Measurements from ENCODE around the gene RACGAP1.
"Not testable (repeated sequence)": the region's sequence is repeated elsewhere in the genome, so short reads cannot be mapped to it uniquely, and the experiment has no call there.

Gene RACGAP1

DNA sequence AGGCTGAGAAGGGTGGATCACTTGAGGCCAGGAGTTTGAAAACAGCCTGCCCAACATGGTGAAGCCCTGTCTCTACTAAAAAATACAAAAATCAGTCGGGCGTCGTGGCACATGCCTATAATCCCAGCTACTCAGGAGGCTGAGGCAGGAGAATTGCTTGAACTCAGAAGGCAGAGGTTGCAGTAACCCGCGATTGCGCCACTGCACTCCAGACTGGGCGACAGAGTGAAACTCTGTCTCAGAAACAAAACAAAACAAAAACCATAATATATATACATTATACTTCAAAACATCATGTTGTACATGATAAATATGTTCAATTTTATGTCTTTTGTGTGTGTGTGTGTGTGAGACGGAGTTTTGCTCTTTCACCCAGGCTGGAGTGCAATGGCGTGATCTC, 5.2 kb upstream of the RACGAP1 start:
- DNase-seq (ENCODE audit: low spot score): not testable (repeated sequence)

DNA sequence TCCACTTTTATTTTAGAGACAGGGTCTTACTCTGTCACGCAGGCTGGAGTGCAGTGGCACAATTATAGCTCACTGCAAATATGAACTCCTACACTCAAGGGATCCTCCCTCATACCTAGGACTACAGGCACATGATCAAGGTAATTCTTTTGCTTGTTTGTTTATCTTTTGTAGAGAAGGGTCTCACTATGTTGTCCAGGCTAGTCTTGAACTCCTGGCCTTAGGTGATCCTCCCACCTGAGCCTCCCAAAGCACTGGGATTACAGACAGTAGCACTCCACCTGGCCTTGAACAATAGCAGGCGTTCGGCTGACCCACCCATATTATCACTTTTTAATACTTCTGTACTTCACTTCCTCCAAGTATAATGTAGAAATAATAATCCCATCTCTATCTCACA, 1.4 kb upstream of the RACGAP1 start:
- no peak for DNase-seq (ENCODE audit: low spot score)

DNA sequence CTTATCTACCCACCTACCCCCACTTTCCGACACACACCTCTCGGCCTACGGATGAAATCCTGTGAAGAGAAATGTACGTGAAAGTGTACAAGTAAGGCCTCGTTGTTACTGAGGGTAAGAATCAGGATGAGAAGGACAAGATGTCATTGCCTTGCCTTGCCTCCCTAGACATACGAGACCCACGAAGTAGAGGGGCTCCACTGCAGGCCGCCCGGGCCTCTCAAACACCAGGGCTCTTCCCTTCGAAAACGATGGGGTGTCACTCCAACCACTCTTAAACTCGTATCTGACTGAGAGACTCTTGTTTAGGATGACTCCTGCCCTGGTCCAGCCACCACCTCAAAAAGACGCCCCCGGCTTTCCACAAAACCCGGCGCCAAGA, 498 bp downstream of the RACGAP1 start:
- no peak for DNase-seq (ENCODE audit: low spot score)

DNA sequence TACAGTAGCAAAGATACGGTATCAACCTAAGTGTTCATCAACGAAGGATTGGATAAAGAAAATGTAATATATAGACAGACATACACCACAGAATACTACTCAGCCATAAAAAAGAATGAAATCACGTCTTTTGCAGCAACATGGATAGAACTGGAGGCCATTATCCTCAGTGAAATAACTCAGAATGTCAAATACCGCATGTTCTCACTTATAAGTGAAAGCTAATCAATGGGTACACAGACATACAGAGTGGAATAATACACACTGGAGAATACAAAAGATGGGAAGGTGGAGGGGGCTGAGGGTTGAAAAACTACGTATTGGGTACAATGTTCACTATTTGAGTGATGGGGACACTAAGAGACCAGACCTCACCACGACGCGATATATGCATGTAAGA, 1.1 kb downstream of the RACGAP1 start:
- no peak for DNase-seq (ENCODE audit: low spot score)

DNA sequence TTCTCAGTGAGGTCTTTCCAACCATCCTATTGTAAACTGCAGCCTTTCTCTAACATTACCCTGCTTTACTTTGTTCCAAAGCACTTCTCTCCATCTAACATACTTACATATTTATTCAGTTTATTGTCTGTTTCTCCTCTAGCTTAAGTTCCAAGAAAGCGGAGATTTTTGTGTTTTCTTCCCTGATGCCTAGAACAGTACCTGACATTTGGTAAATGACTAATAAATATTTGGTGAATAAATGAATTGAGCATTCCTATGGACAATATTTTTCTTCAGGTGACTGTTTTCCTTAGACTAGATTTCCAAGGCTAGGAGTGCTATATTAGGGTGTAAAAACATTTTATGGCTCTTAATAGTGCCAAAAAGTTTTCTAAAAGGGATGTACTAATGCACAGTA, 2.4 kb downstream of the RACGAP1 start:
- no peak for DNase-seq (ENCODE audit: low spot score)

DNA sequence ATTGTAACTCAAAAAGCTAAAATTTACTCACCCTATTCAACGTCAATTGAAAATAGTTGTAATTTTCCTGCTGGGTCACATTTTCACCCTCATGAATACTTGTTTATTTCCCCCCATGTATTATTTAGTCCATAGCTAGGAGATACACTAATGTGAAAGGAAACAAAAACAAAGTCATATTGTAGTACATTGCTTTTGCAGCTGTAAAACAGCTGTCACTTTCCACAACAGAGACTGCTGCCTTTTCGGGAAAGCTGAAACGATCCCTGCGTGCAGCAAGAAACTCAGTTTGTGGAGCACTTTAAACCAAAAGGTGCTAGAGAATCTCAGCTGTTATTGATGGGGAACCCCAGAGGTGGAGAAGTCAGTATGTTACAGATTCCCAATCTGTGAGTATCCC, 4.3 kb downstream of the RACGAP1 start:
- no peak for DNase-seq (ENCODE audit: low spot score)

DNA sequence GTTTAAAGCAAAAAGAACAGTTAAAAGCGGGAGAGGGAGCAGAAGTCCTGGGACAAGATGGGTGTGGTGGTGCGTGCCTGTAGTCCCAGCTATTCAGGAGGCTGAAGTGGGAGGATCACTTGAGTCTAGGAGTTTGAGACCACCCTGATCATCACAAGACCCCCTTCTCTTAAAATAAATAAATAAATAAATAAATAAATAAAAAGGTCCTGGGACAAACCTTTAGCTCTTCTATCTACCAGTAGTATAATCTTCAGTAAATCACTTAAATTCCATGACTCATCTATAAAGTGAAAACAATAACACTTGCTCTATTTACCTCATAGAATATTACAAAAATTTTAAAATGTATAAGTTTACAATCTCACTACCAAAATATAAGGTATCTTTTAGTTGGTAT, 5.8 kb downstream of the RACGAP1 start:
- no peak for DNase-seq (ENCODE audit: low spot score)

DNA sequence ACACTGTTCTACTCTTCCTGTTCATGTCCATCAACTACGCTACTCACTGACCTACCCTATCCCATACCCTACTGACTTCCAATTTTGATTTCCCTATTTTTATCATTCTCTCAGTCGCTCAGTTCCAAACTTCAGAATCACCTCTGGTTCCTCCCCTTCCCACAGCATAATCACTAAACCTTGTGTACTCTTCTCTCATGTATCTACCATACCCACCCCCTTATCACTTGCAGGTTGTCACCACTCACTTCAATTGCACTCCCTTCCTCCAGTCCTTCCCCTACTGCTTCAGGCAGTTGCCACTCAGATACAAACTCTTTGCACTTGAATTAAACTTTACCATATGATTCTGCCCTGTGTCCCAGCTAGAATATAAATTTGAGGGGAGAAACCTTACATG, 6.3 kb downstream of the RACGAP1 start:
- DNase-seq (ENCODE audit: low spot score): no peak

DNA sequence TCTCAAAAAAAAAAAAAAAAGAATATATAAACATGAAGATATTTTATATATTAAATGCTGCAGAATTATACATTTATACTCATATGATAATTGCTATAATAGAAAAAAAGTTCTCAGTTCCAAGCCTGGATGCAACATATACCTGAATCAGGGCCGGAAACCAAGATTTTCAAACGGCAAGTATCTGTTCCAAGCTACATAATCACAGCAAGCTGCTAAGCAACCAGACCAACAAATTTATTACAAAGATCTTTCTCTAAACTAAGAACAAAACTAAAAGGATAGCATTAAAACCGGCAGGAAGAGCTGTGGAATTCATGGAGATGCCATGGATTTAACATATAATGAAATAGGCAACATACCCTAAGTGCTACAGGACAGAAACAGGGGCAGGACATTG, 7.1 kb downstream of the RACGAP1 start:
- no peak for DNase-seq (ENCODE audit: low spot score)

DNA sequence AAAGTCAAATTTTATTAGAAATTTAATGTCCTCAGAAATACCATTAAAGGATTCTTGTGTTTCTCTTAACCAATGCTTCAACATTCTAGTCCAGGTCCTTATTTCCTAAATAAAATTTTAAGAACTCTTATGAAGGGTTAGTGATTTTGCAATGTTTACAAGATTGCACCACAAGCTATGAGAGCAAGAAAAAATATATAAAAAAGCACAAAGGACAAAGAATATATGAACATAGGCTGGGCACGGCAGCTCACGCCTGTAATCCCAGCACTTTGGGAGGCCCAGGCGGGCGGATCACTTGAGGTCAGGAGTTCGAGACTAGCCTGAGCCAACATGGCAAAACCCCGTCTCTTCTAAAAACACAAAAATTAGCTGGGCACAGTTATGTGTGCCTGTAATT, 7.7 kb downstream of the RACGAP1 start:
- no peak for DNase-seq (ENCODE audit: low spot score)

DNA sequence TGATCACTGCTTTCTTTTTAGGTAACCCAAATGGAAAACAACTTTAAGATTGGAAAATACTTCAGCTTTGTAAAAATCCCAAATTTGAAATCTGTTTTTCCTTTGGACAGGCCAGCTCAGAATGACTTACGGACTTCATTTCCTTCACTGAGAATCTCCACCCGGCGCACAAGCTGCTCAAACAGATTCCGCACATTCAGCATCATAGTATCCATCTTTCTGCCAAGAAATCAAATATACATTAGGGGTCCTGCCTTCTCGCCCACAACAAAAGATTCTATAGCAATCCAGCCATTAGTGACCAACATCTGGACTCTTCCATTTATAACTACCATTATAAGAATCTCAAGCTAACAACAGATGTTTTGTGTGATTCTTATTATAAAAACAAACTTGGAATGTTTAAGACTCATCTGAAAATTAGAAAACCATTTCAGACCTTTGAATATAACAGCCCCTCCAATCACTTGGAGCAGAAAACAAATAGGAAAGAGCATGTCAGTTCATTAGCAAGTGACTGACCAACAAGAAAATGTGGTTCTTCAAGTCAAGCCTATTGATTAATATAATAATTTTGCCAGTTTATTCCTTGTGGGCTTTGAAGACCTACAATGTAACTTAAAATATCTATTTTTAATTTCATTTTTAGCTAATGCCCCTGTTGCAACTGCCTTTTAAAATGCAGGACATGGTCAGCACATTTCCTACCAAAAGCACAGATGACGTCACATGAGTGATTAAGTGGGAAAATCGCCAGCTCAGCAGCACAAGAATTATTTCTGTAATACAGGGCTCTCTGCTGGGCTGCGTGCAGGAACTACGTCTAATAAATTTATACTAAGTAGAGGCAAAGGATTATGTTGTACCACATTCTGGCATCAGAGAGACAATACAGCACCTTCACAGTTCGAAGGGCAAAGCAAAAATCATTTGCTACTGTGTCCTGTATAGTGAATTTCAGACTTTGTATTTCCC, 8.5 kb downstream of the RACGAP1 start:
- DNase-seq (ENCODE audit: low spot score): no peak

DNA sequence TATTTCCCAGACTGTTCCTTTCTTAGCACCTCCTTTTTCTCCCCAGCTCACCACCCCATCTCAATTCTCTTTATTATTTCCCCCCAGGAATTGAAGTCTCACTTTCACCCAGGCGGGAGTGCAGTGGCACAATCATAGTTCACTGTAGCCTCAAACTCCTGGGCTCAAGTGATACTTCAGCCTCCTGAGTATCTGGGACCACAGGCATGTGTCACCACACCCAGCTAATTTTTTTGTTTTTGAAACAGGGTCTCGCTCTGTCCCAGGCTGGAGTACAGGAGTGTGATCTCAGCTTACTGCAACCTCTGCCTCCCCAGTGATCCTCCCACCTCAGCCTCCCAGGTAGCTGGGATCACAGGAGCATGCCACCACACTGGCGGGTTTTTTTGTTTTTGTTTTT, 11.0 kb downstream of the RACGAP1 start:
- no peak for DNase-seq (ENCODE audit: low spot score)

DNA sequence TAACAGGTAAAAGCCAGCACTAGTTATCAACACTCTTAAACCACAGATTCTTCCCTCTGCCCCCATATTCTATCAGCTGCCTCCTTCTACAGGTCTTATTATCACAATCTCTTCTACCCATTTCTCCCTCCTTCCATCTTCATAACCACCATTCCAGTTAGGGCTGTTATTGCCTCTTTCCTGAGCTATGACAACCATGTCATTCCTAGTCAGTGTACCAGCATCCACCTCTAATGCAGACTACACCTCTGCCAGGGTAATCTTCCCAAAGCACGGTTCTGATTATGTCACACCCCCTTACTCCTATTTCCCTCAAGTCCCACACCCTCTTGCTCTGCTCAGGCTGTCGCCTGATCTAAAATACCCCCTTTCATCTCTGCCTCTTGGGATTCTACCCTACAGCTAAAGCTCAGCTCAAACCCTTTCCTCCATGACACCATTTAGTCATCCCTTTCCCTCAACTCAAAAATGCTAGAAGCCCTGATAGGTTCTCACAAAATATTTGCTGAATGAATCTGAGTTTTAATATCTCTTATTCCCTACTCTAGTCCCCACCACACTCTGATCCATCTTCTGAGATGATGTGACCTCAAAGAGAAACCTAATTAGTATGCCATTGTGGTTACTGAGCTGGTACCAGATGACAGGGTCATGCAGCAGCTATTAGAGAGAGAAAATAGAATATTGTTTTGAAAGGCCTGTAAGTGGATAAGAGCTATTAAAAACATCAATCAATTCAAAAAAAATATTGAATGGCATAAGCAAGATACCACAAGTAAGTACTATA, 11.7 kb downstream of the RACGAP1 start:
- no peak for DNase-seq (ENCODE audit: low spot score)

DNA sequence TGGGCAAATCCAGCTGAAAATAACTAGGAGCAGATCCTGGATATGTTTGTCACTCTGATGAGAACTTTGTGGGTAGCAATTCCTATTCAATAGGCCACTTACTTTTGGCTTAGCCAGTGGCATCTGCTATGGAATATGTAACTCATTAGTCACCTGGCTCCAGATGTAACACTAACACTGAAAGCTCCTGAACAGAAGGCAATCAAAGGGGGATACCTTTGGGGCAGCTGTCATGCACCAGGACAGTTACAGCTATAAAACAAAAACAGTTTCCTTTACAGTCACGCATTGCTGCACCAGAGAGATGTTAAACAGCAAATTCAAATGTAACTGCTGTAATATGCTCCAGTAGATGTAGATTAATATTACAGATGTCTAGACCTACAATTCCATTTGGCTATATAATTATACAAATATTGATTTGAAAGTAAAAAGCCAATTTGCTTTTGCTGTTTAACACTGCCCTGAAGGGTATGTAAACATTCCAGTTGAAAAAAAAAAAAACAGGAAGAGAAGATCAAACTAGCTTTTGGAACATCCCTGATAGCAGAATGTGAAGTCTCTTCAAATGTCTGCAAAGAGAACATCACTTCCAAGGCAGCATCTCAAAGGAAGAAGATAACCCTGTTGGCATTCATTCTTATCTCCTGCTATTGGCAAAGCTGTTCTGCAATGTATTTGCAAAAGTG, 18.4 kb downstream of the RACGAP1 start:
- no peak for DNase-seq (ENCODE audit: low spot score)

DNA sequence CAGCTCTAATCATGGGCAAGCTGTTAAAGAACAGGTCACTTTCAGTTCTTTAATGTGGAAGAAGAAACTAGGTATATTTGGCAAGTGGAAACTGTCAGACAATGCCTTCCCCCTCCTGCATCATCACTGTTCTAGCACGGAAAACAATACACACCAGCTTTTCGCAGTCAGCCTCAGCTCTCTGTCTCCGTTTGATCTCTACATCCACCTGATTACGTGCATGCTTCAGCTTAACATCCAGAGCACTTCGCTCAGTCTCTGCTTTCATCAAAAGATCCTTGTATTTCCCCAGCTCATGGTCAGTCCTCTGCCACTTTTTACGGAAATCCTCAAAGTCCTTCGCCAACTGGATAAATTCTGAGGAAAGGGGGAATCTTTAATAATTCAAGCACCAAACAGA, 19.0 kb downstream of the RACGAP1 start:
- no peak for DNase-seq (ENCODE audit: low spot score)

DNA sequence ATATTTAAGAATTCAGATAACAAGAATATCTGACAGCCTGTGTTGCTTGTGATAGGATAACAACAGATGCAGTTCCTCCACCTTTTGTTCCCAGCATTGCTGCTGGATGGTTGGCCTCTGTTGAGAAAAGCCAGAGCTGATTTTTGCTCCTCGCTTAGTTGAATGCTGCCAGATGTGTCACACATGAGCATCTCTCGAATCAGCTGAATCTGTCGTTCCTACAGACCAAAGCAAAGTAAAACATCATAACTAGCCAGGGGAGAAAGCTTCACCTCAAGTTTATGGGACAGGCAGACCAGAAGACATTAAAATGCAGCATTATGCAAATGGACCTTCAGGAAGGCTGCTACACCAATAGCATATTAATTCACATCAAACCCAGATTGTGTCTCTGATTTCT, 20.1 kb downstream of the RACGAP1 start:
- DNase-seq (ENCODE audit: low spot score): no peak

DNA sequence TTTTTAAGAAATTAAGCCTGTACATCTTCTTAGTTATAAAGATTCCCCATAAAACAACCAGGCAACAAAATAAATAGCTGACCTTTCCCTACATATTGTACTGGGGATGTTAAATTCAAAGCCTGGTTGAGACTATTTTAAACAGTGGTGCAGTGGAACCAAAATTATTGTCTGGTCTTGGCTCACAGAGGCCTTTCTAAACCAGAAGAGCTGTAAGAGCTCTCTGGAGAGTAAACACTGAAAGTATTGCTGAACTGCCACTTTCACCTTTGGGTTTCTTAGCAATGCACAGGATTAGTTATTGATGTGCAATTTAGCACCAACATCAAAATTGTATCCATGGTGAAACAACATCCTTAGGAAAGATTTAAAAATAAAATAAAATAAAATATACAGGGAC, 20.6 kb downstream of the RACGAP1 start:
- no peak for DNase-seq (ENCODE audit: low spot score)

DNA sequence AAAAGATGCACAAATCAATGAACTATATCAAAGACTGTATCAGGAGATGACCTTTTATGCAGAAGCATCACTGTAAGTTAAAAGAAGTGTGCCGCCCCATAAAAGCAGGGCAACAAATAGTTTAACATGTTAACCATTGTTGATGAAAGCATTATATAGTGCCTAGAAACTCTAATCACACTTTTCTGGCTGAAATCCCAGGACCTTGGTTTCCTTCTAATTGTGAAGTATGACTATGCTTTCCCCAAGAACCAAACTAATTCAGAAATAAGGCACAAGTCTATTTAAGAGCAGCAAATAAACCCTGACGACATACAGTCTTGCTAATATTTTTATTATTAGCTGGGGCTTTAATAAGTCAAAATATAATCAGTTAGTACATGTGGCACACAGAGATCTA, 21.7 kb downstream of the RACGAP1 start:
- no peak for DNase-seq (ENCODE audit: low spot score)

DNA sequence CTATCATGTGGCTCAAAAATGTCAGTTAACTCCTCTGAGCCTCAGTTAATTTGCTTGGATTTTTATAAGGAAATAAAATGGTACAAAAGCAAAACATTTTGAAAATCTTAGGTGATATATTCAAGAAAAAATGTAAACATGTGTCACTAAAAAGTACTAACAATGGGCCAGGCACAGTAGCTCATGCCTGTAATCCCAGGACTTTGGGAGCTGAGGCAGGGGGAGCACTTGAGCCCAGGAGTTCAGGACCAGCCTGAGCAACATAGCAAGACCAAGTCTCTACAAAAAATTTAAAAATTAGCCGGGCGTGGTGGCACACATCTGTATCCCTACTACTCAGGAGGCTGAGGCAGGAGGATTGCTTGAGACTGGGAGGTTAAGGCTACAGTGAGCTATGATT, 26.8 kb downstream of the RACGAP1 start:
- no peak for DNase-seq (ENCODE audit: low spot score)

DNA sequence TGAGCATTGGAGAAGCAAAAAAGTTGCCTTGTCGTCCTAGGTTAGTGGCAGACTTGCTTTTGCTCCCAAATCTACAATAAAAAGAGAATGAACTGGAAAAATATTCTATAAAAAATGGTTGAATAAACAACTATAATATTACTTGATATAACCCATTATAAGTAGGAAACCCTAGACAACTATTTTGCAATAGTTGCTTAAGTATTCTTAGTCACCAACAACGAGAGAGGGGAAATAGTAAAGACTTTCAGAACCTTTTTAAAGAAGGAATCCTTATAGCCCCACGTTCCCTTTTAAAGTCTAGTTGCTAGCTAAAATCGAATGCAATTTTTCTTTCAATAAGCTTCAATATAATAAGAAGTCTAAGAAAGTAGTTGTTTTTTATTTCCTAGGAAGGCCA, 35.0 kb downstream of the RACGAP1 start:
- DNase-seq (ENCODE audit: low spot score): no peak

DNA sequence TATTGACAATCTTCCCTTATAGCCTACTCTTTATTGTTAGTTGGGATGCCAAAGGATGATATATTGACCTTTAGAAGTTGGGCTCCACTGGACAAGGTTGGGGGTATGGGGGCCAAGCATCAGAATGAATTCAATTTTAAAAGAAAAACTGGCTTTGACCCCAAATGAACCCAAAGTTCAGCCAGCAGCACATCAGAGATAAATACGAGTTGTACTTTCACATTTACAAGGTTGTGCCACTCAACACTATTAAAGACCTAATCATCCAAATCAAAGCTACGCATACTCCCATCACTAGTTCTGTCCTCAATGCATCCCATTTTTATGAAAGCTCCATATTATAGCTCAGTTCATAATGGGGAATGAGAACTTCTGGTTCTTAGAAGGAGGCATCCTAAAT, 35.9 kb downstream of the RACGAP1 start:
- DNase-seq (ENCODE audit: low spot score): not testable (repeated sequence)

DNA sequence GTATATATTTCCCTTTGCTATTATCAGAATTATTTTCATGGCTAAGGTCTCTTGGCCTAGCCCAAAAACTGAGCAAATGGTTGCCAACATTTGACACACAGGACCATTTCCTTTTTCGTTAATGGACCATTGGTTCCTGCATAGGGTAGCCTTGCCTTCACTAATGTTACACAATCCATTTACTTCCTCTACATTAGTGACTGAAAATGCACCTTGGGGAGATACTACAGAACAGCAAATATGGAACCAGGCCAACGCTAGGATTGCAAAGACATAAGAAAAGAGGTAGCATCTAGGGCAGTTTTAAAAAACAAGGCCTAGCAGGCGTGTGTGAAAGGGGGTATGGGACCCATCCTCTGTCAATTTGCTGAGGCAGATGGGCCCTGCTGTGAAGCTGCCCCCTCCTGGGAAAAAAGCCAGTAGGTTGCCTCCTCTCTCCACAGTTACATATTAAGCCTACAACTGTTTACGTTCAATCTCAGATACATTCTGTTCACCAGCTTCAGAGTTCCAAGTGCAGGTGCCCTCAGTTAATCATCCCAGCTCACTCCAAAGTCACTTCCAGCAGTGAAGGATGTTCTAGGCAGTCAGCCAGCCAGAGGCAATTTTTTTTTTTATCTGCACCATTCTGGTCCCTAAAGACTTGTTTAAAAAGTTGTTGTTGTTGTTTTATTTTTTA, 37.5 kb downstream of the RACGAP1 start:
- DNase-seq (ENCODE audit: low spot score): no peak
